H9 (cell line): ENCODE data around the gene PLEKHF1. TPM values are rescaled to one million over a fixed set of nuclear protein-coding genes. Genes with fewer than 3 reads are reported as not detected.

Experiments used
- DNase-seq: peaks from one replicate; pipeline ENCODE4 v3.0.0-alpha.2; 2017
- H2AFZ ChIP-seq: one replicate; pipeline ENCODE4 v1.6.1; 2013; ENCODE audit warnings: mild to moderate bottlenecking, low read length, control low read depth, moderate library complexity
- H2AK5ac ChIP-seq: 2 replicates; pipeline ENCODE4 v1.6.1; 2013; ENCODE audit warnings: low read length, control low read depth, mixed read lengths; ENCODE audit not compliant: insufficient read length
- H2BK120ac ChIP-seq: one replicate; pipeline ENCODE4 v1.6.1; 2013; ENCODE audit warnings: low read depth, mild to moderate bottlenecking, low read length, control low read depth, inconsistent platforms; ENCODE audit not compliant: poor library complexity, severe bottlenecking
- H2BK12ac ChIP-seq: 2 replicates; pipeline ENCODE4 v1.6.1; 2013; ENCODE audit warnings: low read length, control low read depth, mixed read lengths, low read depth; ENCODE audit not compliant: insufficient read length
- H2BK15ac ChIP-seq: 2 replicates; pipeline ENCODE4 v1.6.1; 2013; ENCODE audit warnings: low read depth, low read length, control low read depth
- H2BK20ac ChIP-seq: one replicate; pipeline ENCODE4 v1.6.1; 2013; ENCODE audit warnings: low read depth, mild to moderate bottlenecking, low read length, control low read depth, inconsistent platforms; ENCODE audit not compliant: poor library complexity, severe bottlenecking
- H2BK5ac ChIP-seq: 2 replicates; pipeline ENCODE4 v1.6.1; 2013; ENCODE audit warnings: low read length, control low read depth, mixed read lengths; ENCODE audit not compliant: insufficient read length
- H3K14ac ChIP-seq: 2 replicates; pipeline ENCODE4 v1.6.1; 2013; ENCODE audit warnings: low read length, control low read depth; ENCODE audit not compliant: insufficient read depth
- H3K18ac ChIP-seq: 2 replicates; pipeline ENCODE4 v1.6.1; 2013; ENCODE audit warnings: low read depth, mild to moderate bottlenecking, mixed read lengths, low read length, control low read depth; ENCODE audit not compliant: insufficient read length
- H3K23ac ChIP-seq: 2 replicates; pipeline ENCODE4 v1.6.1; 2013; ENCODE audit warnings: low read length, control low read depth, mixed read lengths, low read depth; ENCODE audit not compliant: insufficient read length
- H3K23me2 ChIP-seq: 2 replicates; pipeline ENCODE4 v1.6.1; 2013; ENCODE audit warnings: low read depth, mild to moderate bottlenecking, mixed read lengths, low read length, control low read depth; ENCODE audit not compliant: insufficient read length, poor library complexity, severe bottlenecking
- H3K27ac ChIP-seq: 2 replicates; pipeline ENCODE4 v1.5.1; 2013; ENCODE audit warnings: low read length, control low read depth, mixed read lengths, low read depth; ENCODE audit not compliant: insufficient read length
- H3K27me3 ChIP-seq: 2 replicates; pipeline ENCODE4 v1.6.1; 2013; ENCODE audit warnings: low read length, control low read depth, inconsistent platforms; ENCODE audit not compliant: insufficient read depth
- H3K4ac ChIP-seq: 2 replicates; pipeline ENCODE4 v1.6.1; 2013; ENCODE audit warnings: low read depth, mild to moderate bottlenecking, control low read depth, inconsistent platforms, low read length, moderate library complexity
- H3K4me1 ChIP-seq: 2 replicates; pipeline ENCODE4 v1.6.1; 2013; ENCODE audit warnings: low read length, control low read depth, inconsistent platforms; ENCODE audit not compliant: insufficient read depth
- H3K4me2 ChIP-seq: 2 replicates; pipeline ENCODE4 v1.6.1; 2013; ENCODE audit warnings: low read length, control low read depth, mixed read lengths; ENCODE audit not compliant: insufficient read length, insufficient read depth
- H3K56ac ChIP-seq: 2 replicates; pipeline ENCODE4 v1.6.1; 2013; ENCODE audit warnings: low read depth, mild to moderate bottlenecking, mixed read lengths, low read length, control low read depth; ENCODE audit not compliant: insufficient read length
- H3K79me1 ChIP-seq: 2 replicates; pipeline ENCODE4 v1.6.1; 2013; ENCODE audit warnings: low read depth, mild to moderate bottlenecking, moderate library complexity, low read length, control low read depth, inconsistent platforms; ENCODE audit not compliant: insufficient read depth, poor library complexity, severe bottlenecking
- H3K79me2 ChIP-seq: 2 replicates; pipeline ENCODE4 v1.6.1; 2013; ENCODE audit warnings: low read length, control low read depth, inconsistent platforms; ENCODE audit not compliant: insufficient read depth
- H3K9ac ChIP-seq: 2 replicates; pipeline ENCODE4 v1.6.1; 2013; ENCODE audit warnings: low read length, control low read depth, mixed read lengths; ENCODE audit not compliant: insufficient read length; ENCODE audit errors: extremely low read depth
- H3K9me3 ChIP-seq: one replicate; pipeline ENCODE4 v1.6.1; 2013; ENCODE audit warnings: low read depth, low read length, inconsistent platforms; ENCODE audit not compliant: control insufficient read depth
- H3T11ph ChIP-seq: one replicate; pipeline ENCODE4 v1.6.1; 2013; ENCODE audit warnings: mild to moderate bottlenecking, low read length, control low read depth, inconsistent platforms
- H4K20me1 ChIP-seq: one replicate; pipeline ENCODE4 v1.6.1; 2013; ENCODE audit not compliant: control insufficient read depth, insufficient read length, insufficient read depth
- H4K5ac ChIP-seq: 2 replicates; pipeline ENCODE4 v1.6.1; 2013; ENCODE audit warnings: low read depth, mild to moderate bottlenecking, mixed read lengths, low read length, control low read depth; ENCODE audit not compliant: insufficient read length
- H4K8ac ChIP-seq: replicated peaks from 2 replicates; pipeline ENCODE4 v1.6.1; 2013; ENCODE audit warnings: low read length, control low read depth, mixed read lengths, low read depth; ENCODE audit not compliant: insufficient read length
- H4K91ac ChIP-seq: 2 replicates; pipeline ENCODE4 v1.6.1; 2013; ENCODE audit warnings: low read depth, mild to moderate bottlenecking, moderate library complexity, mixed read lengths, low read length, control low read depth; ENCODE audit not compliant: insufficient read length
- H3K27ac Mint-ChIP-seq, 3 experiments: 2 replicates in 2 of 3; 3 replicates in 1 of 3; pipeline ENCODE4 v1.8.0; 2020 to 2021; ENCODE audit warnings: mixed read lengths in 3 of 3, mild to moderate bottlenecking in 1 of 3, moderate library complexity in 1 of 3
- H3K27me3 Mint-ChIP-seq: 2 replicates; pipeline ENCODE4 v1.8.0; 2021; ENCODE audit warnings: low read depth, mild to moderate bottlenecking, moderate library complexity, mixed read lengths
- H3K36me3 Mint-ChIP-seq, 3 experiments: 2 replicates in 2 of 3; 3 replicates in 1 of 3; pipeline ENCODE4 v1.8.0; 2020 to 2021; ENCODE audit warnings: low read depth in 3 of 3, mixed read lengths in 3 of 3; ENCODE audit not compliant: insufficient read depth in 1 of 3
- H3K4me1 Mint-ChIP-seq, 2 experiments: 2 replicates each; pipeline ENCODE4 v1.8.0; 2020; ENCODE audit warnings: mixed read lengths in 2 of 2
- H3K4me3 Mint-ChIP-seq, 2 experiments: 2 replicates in 1 of 2; 3 replicates in 1 of 2; pipeline ENCODE4 v1.8.0; 2020 to 2021; ENCODE audit warnings: mild to moderate bottlenecking in 2 of 2, mixed read lengths in 2 of 2, moderate library complexity in 1 of 2
- H3K9me3 Mint-ChIP-seq, 2 experiments: 2 replicates in 1 of 2; 3 replicates in 1 of 2; pipeline ENCODE4 v1.8.0; 2020; ENCODE audit warnings: mild to moderate bottlenecking in 2 of 2, mixed read lengths in 2 of 2, moderate library complexity in 1 of 2
- CTCF ChIP-seq: fragments of 200-600 bp; sonication (generic); conservative IDR thresholded peaks from 3 replicates; pipeline ENCODE4 v1.8.0; 2021; ENCODE audit warnings: antibody characterized with exemption, mild to moderate bottlenecking
- WGBS: extraction: QIAGEN DNeasy Blood & Tissue Kit; methylation state at CpG from one replicate; pipeline ENCODE4 v1.1.7; 2013; ENCODE audit warnings: missing lambda C conversion rate, low lambda C conversion rate, mixed read lengths; ENCODE audit not compliant: insufficient read length; ENCODE audit errors: extremely low coverage; 5-methylcytosine and 5-hydroxymethylcytosine counted together
- total RNA-seq: library from RNA; stranded (reverse); gene quantifications from 2 replicates; pipeline ENCODE4 v1.2.1, GENCODE V29; 2021

PLEKHF1 gene
- total RNA-seq, 1 experiment from 2014 or later: 4.9 TPM

GRCh38 chr19:29672933-29673336, 7.7 kb downstream of the PLEKHF1 start:
- Histone ChIP-seq H3K56ac (no peak overlapping the region), H3T11ph (no peak overlapping the region)
- no CpG with 5 or more reads among the region's 11 CpGs for WGBS

More at GRCh38 chr19:29672933-29673336, 7.7 kb downstream of the PLEKHF1 start:
- Histone ChIP-seq H2AK5ac (no peak overlapping the region), H2BK120ac (no peak overlapping the region), H3K9me3 (no peaks in the 10 kb centered on the region), H3K18ac (no peak overlapping the region), H3K27me3 (no peaks in the 10 kb centered on the region), H2BK12ac (no peak overlapping the region), H3K23ac (no peak overlapping the region), H2AFZ (no peak overlapping the region), H3K79me1 (peaks cover 3% of the 10 kb centered on the region), H2BK5ac (no peak overlapping the region), H3K9ac (no peak overlapping the region), H2BK20ac (no peak overlapping the region), H3K4ac (no peak overlapping the region), H3K27ac (no peak overlapping the region), H3K23me2 (no peaks in the 10 kb centered on the region), H4K5ac (no peak overlapping the region), H3K14ac (no peak overlapping the region), H3K4me2 (no peak overlapping the region), H3K4me1 (no peaks in the 10 kb centered on the region), H4K91ac (no peak overlapping the region), H4K8ac (no peak overlapping the region), H2BK15ac (no peak overlapping the region), H3K79me2 (peaks cover 2% of the 10 kb centered on the region; the same call in 1 of the 2 replicates), H4K20me1 (no peaks in the 10 kb centered on the region)
- Mint-ChIP-seq H3K9me3 (no peaks in the 10 kb centered on the region), H3K36me3 (peaks cover 0 to 12% (median 4%) of the 10 kb centered on the region in 3 experiments; a peak in 5 of 7 replicates), H3K4me1 (peaks cover 0 to 3% of the 10 kb centered on the region in 2 experiments; a peak in 1 of 4 replicates), H3K4me3 (peak overlapping the region in 1 of 2 experiments; percentile 48; a peak in 1 of 5 replicates), H3K27ac (peak overlapping the region in 1 of 3 experiments; percentile 51; a peak in 1 of 7 replicates), H3K27me3 (peaks cover 1% of the 10 kb centered on the region)
- DNase-seq: no peak
- TF ChIP-seq CTCF: no peak
